Mesendoderm (in vitro differentiated cells): ENCODE results near the gene BPIFA2.

Experiments
- DNase-seq: peaks from one replicate; pipeline ENCODE4 v3.0.0; 2013
- H2AK5ac ChIP-seq: 2 replicates; pipeline ENCODE4 v1.6.1; 2013; ENCODE audit warnings: low read length, inconsistent platforms
- H2BK120ac ChIP-seq: 2 replicates; pipeline ENCODE4 v1.6.1; 2013; ENCODE audit warnings: low read depth, mild to moderate bottlenecking, low read length, moderate library complexity, mixed read lengths
- H2BK15ac ChIP-seq: replicated peaks from 2 replicates; pipeline ENCODE4 v1.6.1; 2013; ENCODE audit warnings: low read depth, mild to moderate bottlenecking, moderate library complexity
- H2BK5ac ChIP-seq: 2 replicates; pipeline ENCODE4 v1.6.1; 2013; ENCODE audit warnings: low read length, inconsistent platforms
- H3K18ac ChIP-seq: 2 replicates; pipeline ENCODE4 v1.6.1; 2013; ENCODE audit warnings: mild to moderate bottlenecking, low read length, mixed read lengths
- H3K23ac ChIP-seq: one replicate; pipeline ENCODE4 v1.6.1; 2013; ENCODE audit warnings: low read length
- H3K27ac ChIP-seq: 2 replicates; pipeline ENCODE4 v1.5.1; 2013; ENCODE audit warnings: low read depth, mild to moderate bottlenecking, inconsistent platforms, low read length, moderate library complexity
- H3K27me3 ChIP-seq: 2 replicates; pipeline ENCODE4 v1.6.1; 2013; ENCODE audit warnings: low read length, control low read depth, mild to moderate bottlenecking, inconsistent platforms; ENCODE audit not compliant: insufficient read depth, poor library complexity
- H3K36me3 ChIP-seq: 2 replicates; pipeline ENCODE4 v1.6.1; 2013; ENCODE audit warnings: low read length, inconsistent platforms; ENCODE audit not compliant: control insufficient read depth, insufficient read depth
- H3K4ac ChIP-seq: one replicate; pipeline ENCODE4 v1.6.1; 2013; ENCODE audit warnings: low read depth, mild to moderate bottlenecking, low read length, moderate library complexity
- H3K4me1 ChIP-seq: 2 replicates; pipeline ENCODE4 v1.6.1; 2013; ENCODE audit warnings: low read depth, low read length, inconsistent platforms; ENCODE audit not compliant: control insufficient read depth
- H3K4me2 ChIP-seq: 2 replicates; pipeline ENCODE4 v1.6.1; 2013; ENCODE audit warnings: low read length
- H3K4me3 ChIP-seq: 2 replicates; pipeline ENCODE4 v1.5.1; 2013; ENCODE audit warnings: mild to moderate bottlenecking, low read length
- H3K56ac ChIP-seq: one replicate; pipeline ENCODE4 v1.6.1; 2013; ENCODE audit warnings: low read length
- H3K79me1 ChIP-seq: 2 replicates; pipeline ENCODE4 v1.6.1; 2013; ENCODE audit warnings: low read length, inconsistent platforms
- H3K79me2 ChIP-seq: 2 replicates; pipeline ENCODE4 v1.6.1; 2013; ENCODE audit warnings: mild to moderate bottlenecking, low read length; ENCODE audit not compliant: control insufficient read depth, insufficient read depth
- H3K9ac ChIP-seq: 2 replicates; pipeline ENCODE4 v1.6.1; 2013; ENCODE audit warnings: low read length, inconsistent platforms
- H4K5ac ChIP-seq: one replicate; pipeline ENCODE4 v1.6.1; 2013; ENCODE audit warnings: low read length
- H4K8ac ChIP-seq: one replicate; pipeline ENCODE4 v1.6.1; 2013; ENCODE audit warnings: low read depth, mild to moderate bottlenecking, control low read depth, low read length, moderate library complexity
- whole genome bisulfite sequencing: extraction: QIAGEN DNeasy Blood & Tissue Kit; methylation state at CpG from one replicate; pipeline ENCODE4 v1.1.7; 2013; ENCODE audit warnings: low lambda C conversion rate, missing lambda C conversion rate; ENCODE audit not compliant: insufficient coverage; ENCODE audit errors: extremely low coverage; 5-methylcytosine and 5-hydroxymethylcytosine counted together

The BPIFA2 gene

DNA sequence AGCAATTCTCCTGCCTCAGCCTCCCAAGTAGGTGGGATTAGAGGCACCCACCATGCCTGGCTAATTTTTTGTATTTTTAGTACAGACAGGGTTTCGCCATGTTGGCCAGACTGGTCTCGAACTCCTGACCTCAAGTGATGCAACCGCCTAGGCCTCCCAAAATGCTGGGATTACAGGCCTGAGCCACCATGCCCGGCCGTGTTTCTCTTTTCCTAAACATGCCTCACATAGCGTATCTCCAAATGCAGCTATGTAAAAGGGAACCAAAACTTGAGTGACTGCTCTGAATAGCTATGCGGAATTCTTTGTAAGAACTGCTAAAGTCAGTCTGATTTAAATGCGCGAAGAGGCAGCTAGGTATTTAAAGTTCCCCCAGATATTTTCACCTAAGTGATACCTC, 20.5 kb downstream of the BPIFA2 start:
- no peak overlapping the region for H3K56ac ChIP-seq
- no peak overlapping the region for H3K18ac ChIP-seq
- no peaks in the 10 kb centered on the region for H3K4me1 ChIP-seq
- no peak overlapping the region for H2BK5ac ChIP-seq
- no peak overlapping the region for H3K4ac ChIP-seq
- DNase-seq, result peak; percentile 40
- H3K27me3 ChIP-seq, result no peaks in the 10 kb centered on the region
- H4K8ac ChIP-seq, result no peak overlapping the region
- H2BK15ac ChIP-seq, result no peak overlapping the region
- no peak overlapping the region for H3K23ac ChIP-seq
- no peaks in the 10 kb centered on the region for H3K79me1 ChIP-seq
- H3K27ac ChIP-seq, result no peak overlapping the region
- no peaks in the 10 kb centered on the region for H3K79me2 ChIP-seq
- no peak overlapping the region for H3K9ac ChIP-seq
- H3K4me3 ChIP-seq, result no peak overlapping the region
- no CpG with 5 or more reads among the region's 9 CpGs for WGBS
- no peaks in the 10 kb centered on the region for H3K36me3 ChIP-seq
- no peak overlapping the region for H2AK5ac ChIP-seq
- no peak overlapping the region for H4K5ac ChIP-seq
- no peak overlapping the region for H3K4me2 ChIP-seq
- no peak overlapping the region for H2BK120ac ChIP-seq

DNA sequence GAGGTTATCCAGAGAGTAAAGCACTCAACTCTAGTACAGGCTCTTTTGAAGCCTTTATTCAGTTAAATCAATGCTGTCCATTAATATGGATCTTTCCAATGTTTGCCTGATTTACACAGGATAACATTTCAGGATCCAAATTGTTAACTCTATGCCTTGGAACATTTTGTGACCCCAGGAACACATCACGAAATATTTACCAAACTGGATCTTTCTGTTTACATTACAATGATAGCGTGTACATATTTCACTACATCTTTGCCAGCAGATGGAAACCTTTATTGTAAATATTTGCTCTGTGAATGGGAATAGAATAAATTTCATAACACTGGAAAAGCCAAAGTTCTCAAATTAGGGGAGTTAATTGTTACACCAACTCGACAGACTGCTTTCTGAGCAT, 23.5 kb downstream of the BPIFA2 start:
- no CpG with 5 or more reads among the region's 3 CpGs for WGBS

DNA sequence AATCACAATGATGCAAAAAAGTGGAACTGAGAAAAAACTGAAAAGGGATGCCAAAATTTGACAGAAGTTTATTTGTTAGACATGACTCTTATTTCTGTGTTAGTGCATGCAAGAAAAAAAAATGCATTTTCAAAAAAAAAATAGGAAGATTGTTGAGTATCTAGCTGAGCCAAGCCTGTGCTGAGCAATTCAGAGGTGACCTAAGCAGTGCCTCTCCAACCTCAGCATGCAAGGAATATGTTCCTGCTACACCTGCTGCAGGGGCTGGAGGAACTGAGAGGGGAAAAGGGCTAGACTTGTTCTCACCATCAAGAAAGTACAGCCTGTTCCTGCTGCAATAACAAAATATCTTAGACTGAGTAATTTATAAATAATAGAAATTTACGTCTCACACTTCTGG, 24.0 kb downstream of the BPIFA2 start:
- no peak overlapping the region for H4K8ac ChIP-seq
- H3K36me3 ChIP-seq, result no peaks in the 10 kb centered on the region
- no peak overlapping the region for H2BK5ac ChIP-seq
- no peaks in the 10 kb centered on the region for H3K79me2 ChIP-seq
- no peak overlapping the region for H2BK120ac ChIP-seq
- H3K4me2 ChIP-seq, result no peak overlapping the region
- no peaks in the 10 kb centered on the region for H3K27me3 ChIP-seq
- H3K4me1 ChIP-seq, result no peaks in the 10 kb centered on the region
- no peak overlapping the region for H3K23ac ChIP-seq
- H3K27ac ChIP-seq, result no peak overlapping the region
- WGBS, result no CpG with 5 or more reads among the region's 1 CpG
- H2AK5ac ChIP-seq, result no peak overlapping the region
- H3K18ac ChIP-seq, result no peak overlapping the region
- H3K9ac ChIP-seq, result no peak overlapping the region
- H3K4ac ChIP-seq, result no peak overlapping the region
- H2BK15ac ChIP-seq, result no peak overlapping the region
- H3K79me1 ChIP-seq, result no peaks in the 10 kb centered on the region
- H3K56ac ChIP-seq, result no peak overlapping the region
- H4K5ac ChIP-seq, result no peak overlapping the region
- H3K4me3 ChIP-seq, result no peak overlapping the region
- no peak for DNase-seq

More for the DNA sequence above, 23.5 kb downstream of the BPIFA2 start:
- Histone ChIP-seq H3K4ac (no peak overlapping the region), H3K9ac (no peak overlapping the region), H3K36me3 (no peaks in the 10 kb centered on the region), H3K23ac (no peak overlapping the region), H3K4me2 (no peak overlapping the region), H3K56ac (no peak overlapping the region), H3K27me3 (no peaks in the 10 kb centered on the region), H2BK15ac (no peak overlapping the region), H4K8ac (no peak overlapping the region), H2BK120ac (no peak overlapping the region), H3K4me3 (no peak overlapping the region), H3K27ac (no peak overlapping the region), H3K18ac (no peak overlapping the region), H3K79me1 (no peaks in the 10 kb centered on the region), H4K5ac (no peak overlapping the region), H3K79me2 (no peaks in the 10 kb centered on the region), H2AK5ac (no peak overlapping the region), H2BK5ac (no peak overlapping the region), H3K4me1 (no peaks in the 10 kb centered on the region)
- no peak for DNase-seq

DNA sequence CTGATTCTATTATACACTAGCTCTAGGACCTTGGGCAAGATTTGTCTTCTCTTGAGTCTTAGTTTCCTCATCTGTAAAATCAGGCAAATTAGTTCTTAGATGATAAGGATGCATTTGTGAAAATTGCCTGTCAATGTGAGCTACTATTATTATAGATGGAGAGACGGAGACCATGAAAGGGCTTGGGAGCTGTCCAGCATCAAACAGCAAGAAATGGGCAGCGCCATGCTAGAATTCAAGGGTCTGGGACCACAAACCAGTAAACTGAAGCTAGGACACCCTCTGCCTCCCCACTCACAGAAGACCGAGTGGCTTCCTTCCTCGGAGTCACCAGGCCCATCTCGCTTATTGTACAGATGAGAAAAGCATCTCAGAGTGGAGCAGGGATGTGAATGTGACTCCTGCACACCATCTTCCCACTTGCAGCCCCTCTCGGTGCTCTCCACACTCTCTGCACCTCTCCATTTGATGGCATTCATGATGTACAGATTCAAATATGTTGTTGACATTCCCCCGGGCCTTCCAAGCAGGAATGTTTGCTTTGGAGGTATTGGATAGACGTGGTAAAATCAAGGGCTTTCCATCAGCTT, 25.0 kb downstream of the BPIFA2 start:
- H3K9ac ChIP-seq, result no peak overlapping the region
- H3K56ac ChIP-seq, result no peak overlapping the region

DNA sequence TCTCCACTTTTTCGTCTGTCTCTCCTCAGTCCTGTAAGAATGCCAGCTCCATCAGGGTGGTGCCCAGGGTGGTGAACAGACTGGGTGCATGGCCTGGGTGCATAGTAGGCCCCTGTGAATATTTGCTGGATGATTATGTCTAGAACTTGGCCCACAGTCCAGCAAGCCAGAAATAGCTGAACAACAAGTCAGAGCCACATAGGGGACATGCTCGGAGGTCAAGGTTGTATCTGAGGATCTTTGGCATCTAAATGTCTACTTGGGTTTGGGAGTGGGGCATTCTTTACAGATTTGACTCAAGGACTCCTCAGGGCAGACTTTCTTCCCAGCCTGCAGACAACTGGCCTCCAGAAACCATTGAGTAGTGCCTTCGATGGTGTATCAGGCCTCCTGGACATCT, 31.1 kb downstream of the BPIFA2 start:
- Histone ChIP-seq H3K9ac (no peak overlapping the region), H3K56ac (no peak overlapping the region), H4K8ac (no peak overlapping the region), H2BK120ac (no peak overlapping the region), H3K79me2 (no peaks in the 10 kb centered on the region), H3K27ac (no peak overlapping the region), H2BK5ac (no peak overlapping the region), H4K5ac (no peak overlapping the region), H3K18ac (no peak overlapping the region), H3K4me2 (no peak overlapping the region), H3K79me1 (no peaks in the 10 kb centered on the region), H3K4me1 (no peaks in the 10 kb centered on the region), H2BK15ac (no peak overlapping the region), H2AK5ac (no peak overlapping the region), H3K23ac (no peak overlapping the region), H3K4me3 (no peak overlapping the region), H3K4ac (no peak overlapping the region), H3K27me3 (no peaks in the 10 kb centered on the region), H3K36me3 (no peaks in the 10 kb centered on the region)
- WGBS, result no CpG with 5 or more reads among the region's 3 CpGs
- DNase-seq, result no peak

More for the DNA sequence above, 25.0 kb downstream of the BPIFA2 start:
- Histone ChIP-seq H3K4me1 (no peaks in the 10 kb centered on the region), H3K79me2 (no peaks in the 10 kb centered on the region), H4K5ac (no peak overlapping the region), H3K4ac (no peak overlapping the region), H3K27ac (no peak overlapping the region), H2BK5ac (no peak overlapping the region), H3K18ac (no peak overlapping the region), H3K36me3 (no peaks in the 10 kb centered on the region), H3K27me3 (no peaks in the 10 kb centered on the region), H2BK120ac (no peak overlapping the region), H3K23ac (no peak overlapping the region), H3K4me2 (no peak overlapping the region), H2BK15ac (no peak overlapping the region), H3K4me3 (no peak overlapping the region), H2AK5ac (no peak overlapping the region), H4K8ac (no peak overlapping the region), H3K79me1 (no peaks in the 10 kb centered on the region)
- DNase-seq, result no peak
- no CpG with 5 or more reads among the region's 8 CpGs for WGBS

DNA sequence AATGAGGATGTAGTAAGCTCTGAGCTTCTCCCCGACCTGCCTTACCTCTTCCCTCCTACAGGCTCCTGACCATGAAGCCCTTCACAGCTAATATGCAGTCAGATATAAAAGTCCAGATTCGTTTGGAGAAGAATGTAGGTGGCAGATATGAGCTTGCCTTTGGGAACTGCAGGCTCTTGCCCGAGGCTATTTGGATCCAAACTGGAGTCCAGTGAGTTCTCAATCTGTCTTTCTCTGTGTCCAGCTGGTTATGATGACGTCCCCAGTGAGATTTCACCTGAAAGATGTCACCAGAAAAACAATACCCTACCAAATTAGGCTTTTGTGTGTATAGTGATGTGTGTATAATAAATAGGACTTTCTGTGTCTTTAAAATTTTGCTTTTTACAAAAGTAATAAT, 34.5 kb downstream of the BPIFA2 start:
- Histone ChIP-seq H3K4ac (no peak overlapping the region), H3K79me2 (no peaks in the 10 kb centered on the region), H3K56ac (no peak overlapping the region), H2BK120ac (no peak overlapping the region), H3K4me2 (no peak overlapping the region), H3K36me3 (no peaks in the 10 kb centered on the region), H4K5ac (no peak overlapping the region), H3K27ac (no peak overlapping the region), H2BK5ac (no peak overlapping the region), H3K23ac (no peak overlapping the region), H3K79me1 (no peaks in the 10 kb centered on the region), H3K18ac (no peak overlapping the region), H4K8ac (no peak overlapping the region), H2AK5ac (no peak overlapping the region), H3K4me1 (no peaks in the 10 kb centered on the region), H3K9ac (no peak overlapping the region), H2BK15ac (no peak overlapping the region), H3K27me3 (no peaks in the 10 kb centered on the region), H3K4me3 (no peak overlapping the region)
- DNase-seq, result no peak
- no CpG with 5 or more reads among the region's 4 CpGs for WGBS
